HL-60 (cell line): ENCODE measurements around the gene UBQLN2.

Experiments
- GABPA ChIP-seq: IDR thresholded peaks from 2 replicates; pipeline ENCODE4 v1.6.1; 2012; ENCODE audit warnings: low read depth
- POLR2AphosphoS5 ChIP-seq: IDR thresholded peaks from 2 replicates; pipeline ENCODE4 v1.6.1; 2012; ENCODE audit warnings: low read depth
- TF ChIP-seq, protein P1 (sequence below): IDR thresholded peaks from one replicate; pipeline ENCODE4 v1.5.1; 2011; ENCODE audit warnings: low read length, control low read depth, inconsistent platforms; ENCODE audit not compliant: insufficient read depth
- TF ChIP-seq, protein P2 (sequence below): IDR thresholded peaks from 2 replicates; pipeline ENCODE4 v1.6.1; 2012; ENCODE audit warnings: low read depth; ENCODE audit not compliant: insufficient replicate concordance

DNA sequence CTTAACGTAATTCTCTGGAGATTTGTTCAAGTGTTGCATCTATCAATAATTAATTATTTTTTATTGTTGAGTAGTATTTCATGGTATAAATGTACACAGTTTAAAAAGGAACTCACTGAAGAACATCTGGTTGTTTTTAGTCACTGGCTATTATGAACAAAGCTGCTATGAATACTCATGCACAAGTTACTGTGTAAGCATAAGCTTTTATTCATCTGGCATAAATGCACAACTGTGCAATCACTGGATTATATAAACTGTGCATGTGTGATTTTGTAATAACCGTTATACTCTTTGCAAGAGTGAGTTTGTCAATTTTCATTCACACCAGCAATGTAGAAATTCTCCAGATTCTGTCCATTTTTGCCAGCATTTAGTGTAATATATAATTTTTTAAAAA is 43.8 kb upstream of the UBQLN2 start:
- TF ChIP-seq, protein P1, sequence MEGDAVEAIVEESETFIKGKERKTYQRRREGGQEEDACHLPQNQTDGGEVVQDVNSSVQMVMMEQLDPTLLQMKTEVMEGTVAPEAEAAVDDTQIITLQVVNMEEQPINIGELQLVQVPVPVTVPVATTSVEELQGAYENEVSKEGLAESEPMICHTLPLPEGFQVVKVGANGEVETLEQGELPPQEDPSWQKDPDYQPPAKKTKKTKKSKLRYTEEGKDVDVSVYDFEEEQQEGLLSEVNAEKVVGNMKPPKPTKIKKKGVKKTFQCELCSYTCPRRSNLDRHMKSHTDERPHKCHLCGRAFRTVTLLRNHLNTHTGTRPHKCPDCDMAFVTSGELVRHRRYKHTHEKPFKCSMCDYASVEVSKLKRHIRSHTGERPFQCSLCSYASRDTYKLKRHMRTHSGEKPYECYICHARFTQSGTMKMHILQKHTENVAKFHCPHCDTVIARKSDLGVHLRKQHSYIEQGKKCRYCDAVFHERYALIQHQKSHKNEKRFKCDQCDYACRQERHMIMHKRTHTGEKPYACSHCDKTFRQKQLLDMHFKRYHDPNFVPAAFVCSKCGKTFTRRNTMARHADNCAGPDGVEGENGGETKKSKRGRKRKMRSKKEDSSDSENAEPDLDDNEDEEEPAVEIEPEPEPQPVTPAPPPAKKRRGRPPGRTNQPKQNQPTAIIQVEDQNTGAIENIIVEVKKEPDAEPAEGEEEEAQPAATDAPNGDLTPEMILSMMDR, result no peak
- TF ChIP-seq GABPA, result no peak
- no peak for TF ChIP-seq POLR2AphosphoS5
- TF ChIP-seq, protein P2, sequence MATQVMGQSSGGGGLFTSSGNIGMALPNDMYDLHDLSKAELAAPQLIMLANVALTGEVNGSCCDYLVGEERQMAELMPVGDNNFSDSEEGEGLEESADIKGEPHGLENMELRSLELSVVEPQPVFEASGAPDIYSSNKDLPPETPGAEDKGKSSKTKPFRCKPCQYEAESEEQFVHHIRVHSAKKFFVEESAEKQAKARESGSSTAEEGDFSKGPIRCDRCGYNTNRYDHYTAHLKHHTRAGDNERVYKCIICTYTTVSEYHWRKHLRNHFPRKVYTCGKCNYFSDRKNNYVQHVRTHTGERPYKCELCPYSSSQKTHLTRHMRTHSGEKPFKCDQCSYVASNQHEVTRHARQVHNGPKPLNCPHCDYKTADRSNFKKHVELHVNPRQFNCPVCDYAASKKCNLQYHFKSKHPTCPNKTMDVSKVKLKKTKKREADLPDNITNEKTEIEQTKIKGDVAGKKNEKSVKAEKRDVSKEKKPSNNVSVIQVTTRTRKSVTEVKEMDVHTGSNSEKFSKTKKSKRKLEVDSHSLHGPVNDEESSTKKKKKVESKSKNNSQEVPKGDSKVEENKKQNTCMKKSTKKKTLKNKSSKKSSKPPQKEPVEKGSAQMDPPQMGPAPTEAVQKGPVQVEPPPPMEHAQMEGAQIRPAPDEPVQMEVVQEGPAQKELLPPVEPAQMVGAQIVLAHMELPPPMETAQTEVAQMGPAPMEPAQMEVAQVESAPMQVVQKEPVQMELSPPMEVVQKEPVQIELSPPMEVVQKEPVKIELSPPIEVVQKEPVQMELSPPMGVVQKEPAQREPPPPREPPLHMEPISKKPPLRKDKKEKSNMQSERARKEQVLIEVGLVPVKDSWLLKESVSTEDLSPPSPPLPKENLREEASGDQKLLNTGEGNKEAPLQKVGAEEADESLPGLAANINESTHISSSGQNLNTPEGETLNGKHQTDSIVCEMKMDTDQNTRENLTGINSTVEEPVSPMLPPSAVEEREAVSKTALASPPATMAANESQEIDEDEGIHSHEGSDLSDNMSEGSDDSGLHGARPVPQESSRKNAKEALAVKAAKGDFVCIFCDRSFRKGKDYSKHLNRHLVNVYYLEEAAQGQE, result no peak
